ENCODE measurements around the gene SLC9A6.

DNA sequence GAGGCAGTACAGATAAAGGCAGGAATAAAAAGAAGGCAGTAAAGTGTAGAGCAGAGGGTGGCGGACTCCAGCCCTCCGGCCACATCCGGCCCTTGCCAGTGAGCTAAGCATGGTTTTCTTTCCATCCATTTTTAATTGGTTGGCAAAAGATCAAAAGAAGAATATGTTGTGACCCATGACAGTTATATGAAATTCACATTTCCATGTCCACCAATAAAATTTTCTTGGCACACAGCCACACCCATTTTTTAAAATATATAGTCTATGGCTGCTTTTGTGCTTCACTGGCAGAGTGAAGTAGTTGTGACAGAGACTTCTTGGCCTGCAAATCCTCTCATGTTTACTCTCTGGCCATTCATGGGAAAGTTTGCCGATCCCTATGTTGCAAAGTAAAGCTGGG lies 29.8 kb downstream of the SLC9A6 start:
- TF ChIP-seq POLR2A (IDR thresholded peaks at IDR 0.05; ENCODE audit: low read depth, low read length) (no peak), POLR2AphosphoS5 (IDR thresholded peaks at IDR 0.05; ENCODE audit: low read depth, low read length) (no peak), TAF1 (IDR thresholded peaks at IDR 0.05; ENCODE audit: low read depth, low read length) (no peak), SPI1 (IDR thresholded peaks at IDR 0.05; ENCODE audit: low read depth, low read length) (no peak), POU2F2 (IDR thresholded peaks at IDR 0.05; ENCODE audit: low read depth, low read length) (no peak), PAX5 (IDR thresholded peaks at IDR 0.05; ENCODE audit: insufficient read depth, low read length, severe bottlenecking) (no peak)

Data from GM12891 (cell line).